ENCODE results near the gene MYO3B. TPM values are rescaled to one million over a fixed set of nuclear protein-coding genes. Genes with fewer than 3 reads are reported as not detected.
A peak's percentile ranks its signal among the peaks of the same experiment; 100 is the strongest.

The MYO3B gene
- total and polyA plus RNA-seq, 2 experiments from 2014 or later = 0.11 TPM; not detected in 1

DNA sequence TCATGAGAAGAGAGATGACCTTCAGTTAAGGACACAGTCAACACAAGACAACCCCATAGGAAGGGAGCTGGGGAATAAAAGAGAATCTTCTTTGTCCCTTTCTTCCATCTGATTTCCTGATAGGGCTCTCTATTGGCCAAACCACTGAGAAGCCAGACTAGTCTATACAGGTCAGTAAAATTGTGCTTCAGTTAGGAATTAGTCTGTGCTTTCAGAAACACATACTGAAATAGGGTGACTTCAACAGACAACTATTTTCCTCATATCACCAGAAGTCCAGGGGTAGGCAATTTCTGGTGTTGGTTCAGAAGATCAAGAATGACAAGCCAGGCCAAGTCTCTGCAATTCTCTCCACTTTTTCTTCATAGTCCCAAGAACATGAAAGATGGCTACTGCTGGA, 385.5 kb downstream of the MYO3B start:
- H3K79me2 ChIP-seq (ENCODE audit: insufficient read depth) = no peaks in the 10 kb centered on the region
- no peak overlapping the region for H2AFZ ChIP-seq
- in situ Hi-C loops (cut with MboI) = no loop called here
- H3K4me2 ChIP-seq (ENCODE audit: unreplicated experiment) = no peak overlapping the region
- DNase-seq = no peak
- no peaks in the 10 kb centered on the region for H3K9me2 ChIP-seq (ENCODE audit: insufficient read depth)
- no peak overlapping the region for H3K9ac ChIP-seq
- H3K4me3 ChIP-seq = no peak overlapping the region
- no peaks in the 10 kb centered on the region for H4K20me1 ChIP-seq (ENCODE audit: insufficient read depth)
- H3K27ac ChIP-seq = no peak overlapping the region
- H3F3A ChIP-seq (ENCODE audit: insufficient read depth) = no peaks in the 10 kb centered on the region
- peaks cover 7% of the 10 kb centered on the region; the same call in 1 of the 2 replicates for H3K27me3 ChIP-seq (replicated peaks; ENCODE audit: insufficient read depth)
- no peaks in the 10 kb centered on the region for H3K36me3 ChIP-seq (ENCODE audit: low read depth)
- H3K9me3 ChIP-seq (ENCODE audit: low read depth) = no peaks in the 10 kb centered on the region
- no peak for TF ChIP-seq EZH2 (IDR thresholded peaks at IDR 0.05; ENCODE audit: insufficient read depth, poor library complexity, severe bottlenecking)
- no peaks in the 10 kb centered on the region for H3K4me1 ChIP-seq (ENCODE audit: insufficient read depth)

DNA sequence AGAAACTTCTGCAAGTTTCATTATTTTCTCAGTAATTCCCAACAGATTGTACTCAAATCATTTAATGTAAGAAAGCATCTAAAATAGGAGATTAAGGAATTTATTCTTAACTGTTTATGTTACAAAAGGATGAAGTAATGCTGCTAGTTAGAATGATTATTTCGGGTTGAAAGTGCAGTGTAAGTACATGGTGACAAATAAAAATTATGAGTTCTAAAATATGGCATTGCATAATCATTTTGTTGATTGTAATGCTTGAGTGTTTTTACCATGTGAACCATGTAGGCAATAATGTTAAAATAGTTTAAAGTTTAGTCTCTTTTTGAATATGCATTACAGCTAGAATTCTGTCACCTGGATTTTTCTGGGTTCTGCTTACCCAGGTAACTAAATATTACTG, 388.2 kb downstream of the MYO3B start:
- Histone ChIP-seq H3K9me3 (ENCODE audit: low read depth) (no peaks in the 10 kb centered on the region), H3K4me1 (ENCODE audit: insufficient read depth) (no peaks in the 10 kb centered on the region), H3K9me2 (ENCODE audit: insufficient read depth) (no peaks in the 10 kb centered on the region), H3K9ac (no peak overlapping the region), H3K36me3 (ENCODE audit: low read depth) (no peaks in the 10 kb centered on the region), H3K27me3 (replicated peaks; ENCODE audit: insufficient read depth) (peaks cover 14% of the 10 kb centered on the region), H2AFZ (no peak overlapping the region), H3K4me3 (no peak overlapping the region), H3K27ac (no peak overlapping the region), H4K20me1 (ENCODE audit: insufficient read depth) (no peaks in the 10 kb centered on the region), H3K79me2 (ENCODE audit: insufficient read depth) (no peaks in the 10 kb centered on the region), H3K4me2 (ENCODE audit: unreplicated experiment) (no peak overlapping the region), H3F3A (ENCODE audit: insufficient read depth) (no peaks in the 10 kb centered on the region)
- no peak for DNase-seq
- 3 to 4% methylated on average over 1 of the region's 1 CpG for WGBS, 2 experiments (ENCODE audit: low coverage in 1 of 2, low lambda C conversion rate in 2 of 2, missing lambda C conversion rate in 2 of 2)
- in situ Hi-C loops (cut with MboI) = no loop called here
- TF ChIP-seq EZH2phosphoT487 (IDR thresholded peaks at IDR 0.05; ENCODE audit: insufficient read depth, low read depth) = no peak
- no peak for TF ChIP-seq EZH2 (IDR thresholded peaks at IDR 0.05; ENCODE audit: insufficient read depth, poor library complexity, severe bottlenecking)

DNA sequence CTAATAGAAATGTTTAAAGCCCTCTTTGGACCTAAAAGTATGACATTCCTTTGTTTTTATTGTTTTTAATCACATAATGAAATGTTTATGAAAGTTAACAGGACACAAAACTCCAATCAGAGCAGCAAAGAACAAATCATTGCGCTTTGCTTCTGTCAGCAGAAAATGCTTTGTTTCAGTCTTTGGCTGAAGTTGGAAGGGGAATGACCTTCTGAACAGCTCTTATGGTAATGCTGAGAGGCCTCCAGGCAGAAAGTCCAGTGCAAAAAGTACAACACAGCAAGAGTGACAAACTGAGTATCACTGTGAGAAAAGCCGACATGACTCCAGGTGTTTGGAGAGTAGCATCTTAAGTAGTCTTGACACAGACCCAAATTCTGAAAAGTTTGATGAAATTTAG, 389.5 kb downstream of the MYO3B start:
- H3K27ac ChIP-seq = no peak overlapping the region

GRCh38 chr2:170568511-170568910, 390.6 kb downstream of the MYO3B start:
- Histone ChIP-seq H3K79me2 (ENCODE audit: insufficient read depth) (no peaks in the 10 kb centered on the region), H3K9ac (no peak overlapping the region), H3K9me2 (ENCODE audit: insufficient read depth) (no peaks in the 10 kb centered on the region), H3F3A (ENCODE audit: insufficient read depth) (no peaks in the 10 kb centered on the region), H3K27me3 (replicated peaks; ENCODE audit: insufficient read depth) (peaks cover 17% of the 10 kb centered on the region), H3K9me3 (ENCODE audit: low read depth) (no peaks in the 10 kb centered on the region), H4K20me1 (ENCODE audit: insufficient read depth) (no peaks in the 10 kb centered on the region), H3K36me3 (ENCODE audit: low read depth) (no peaks in the 10 kb centered on the region), H3K4me3 (no peak overlapping the region), H3K27ac (no peak overlapping the region), H3K4me2 (ENCODE audit: unreplicated experiment) (no peak overlapping the region), H2AFZ (no peak overlapping the region), H3K4me1 (ENCODE audit: insufficient read depth) (no peaks in the 10 kb centered on the region)
- DNase-seq = no peak
- TF ChIP-seq EZH2phosphoT487 (IDR thresholded peaks at IDR 0.05; ENCODE audit: insufficient read depth, low read depth) = no peak
- TF ChIP-seq EZH2 (IDR thresholded peaks at IDR 0.05; ENCODE audit: insufficient read depth, poor library complexity, severe bottlenecking) = no peak
- WGBS, 2 experiments (ENCODE audit: low coverage in 1 of 2, low lambda C conversion rate in 2 of 2, missing lambda C conversion rate in 2 of 2) = 41 to 49% methylated on average over 2 of the region's 2 CpGs
- in situ Hi-C loops (cut with MboI) = no loop called here

More for the DNA sequence above, 389.5 kb downstream of the MYO3B start:
- Histone ChIP-seq H3F3A (ENCODE audit: insufficient read depth) (no peaks in the 10 kb centered on the region), H3K79me2 (ENCODE audit: insufficient read depth) (no peaks in the 10 kb centered on the region), H3K9ac (no peak overlapping the region), H3K9me3 (ENCODE audit: low read depth) (no peaks in the 10 kb centered on the region), H3K36me3 (ENCODE audit: low read depth) (no peaks in the 10 kb centered on the region), H3K9me2 (ENCODE audit: insufficient read depth) (no peaks in the 10 kb centered on the region), H3K27me3 (replicated peaks; ENCODE audit: insufficient read depth) (peaks cover 17% of the 10 kb centered on the region), H3K4me3 (no peak overlapping the region), H3K4me1 (ENCODE audit: insufficient read depth) (no peaks in the 10 kb centered on the region), H2AFZ (no peak overlapping the region), H3K4me2 (ENCODE audit: unreplicated experiment) (no peak overlapping the region), H4K20me1 (ENCODE audit: insufficient read depth) (no peaks in the 10 kb centered on the region)
- no peak for DNase-seq
- in situ Hi-C loops (cut with MboI) = no loop called here
- WGBS, 2 experiments (ENCODE audit: low coverage in 1 of 2, low lambda C conversion rate in 2 of 2, missing lambda C conversion rate in 2 of 2) = 27 to 36% methylated on average over 2 of the region's 2 CpGs
- TF ChIP-seq EZH2 (IDR thresholded peaks at IDR 0.05; ENCODE audit: insufficient read depth, poor library complexity, severe bottlenecking) = no peak
- no peak for TF ChIP-seq EZH2phosphoT487 (IDR thresholded peaks at IDR 0.05; ENCODE audit: insufficient read depth, low read depth)

DNA sequence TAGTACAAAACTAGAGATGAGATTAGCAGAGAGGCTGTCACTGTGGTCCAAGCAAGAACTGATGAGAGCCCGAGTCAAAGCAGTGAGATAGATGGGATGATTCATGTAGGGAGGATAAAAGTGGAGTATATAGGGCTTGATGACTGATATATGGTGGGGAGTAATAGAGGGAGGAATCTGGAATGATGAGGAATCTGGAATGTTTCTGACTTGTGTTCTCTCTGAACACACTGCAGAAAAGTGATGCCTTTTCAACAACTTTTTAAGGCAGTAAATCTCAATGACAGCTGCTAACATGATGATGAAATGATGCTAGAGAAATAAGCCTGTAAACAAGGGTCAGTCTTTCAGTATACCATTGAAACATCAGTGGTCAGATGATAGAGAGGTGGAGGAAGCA, 393.7 kb downstream of the MYO3B start:
- peaks cover 17% of the 10 kb centered on the region for H3K27me3 ChIP-seq (replicated peaks; ENCODE audit: insufficient read depth)
- WGBS, 2 experiments (ENCODE audit: low coverage in 1 of 2, low lambda C conversion rate in 2 of 2, missing lambda C conversion rate in 2 of 2) = 0 to 5% methylated on average over 1 of the region's 1 CpG
- DNase-seq = peak; percentile 2

More for the DNA sequence above, 393.7 kb downstream of the MYO3B start:
- no peak overlapping the region for H2AFZ ChIP-seq
- no peaks in the 10 kb centered on the region for H4K20me1 ChIP-seq (ENCODE audit: insufficient read depth)
- no peak overlapping the region for H3K4me3 ChIP-seq
- no peaks in the 10 kb centered on the region for H3F3A ChIP-seq (ENCODE audit: insufficient read depth)
- no peaks in the 10 kb centered on the region for H3K36me3 ChIP-seq (ENCODE audit: low read depth)
- in situ Hi-C loops (cut with MboI) = no loop called here
- H3K27ac ChIP-seq = no peak overlapping the region
- H3K9me2 ChIP-seq (ENCODE audit: insufficient read depth) = no peaks in the 10 kb centered on the region
- H3K4me2 ChIP-seq (ENCODE audit: unreplicated experiment) = no peak overlapping the region
- TF ChIP-seq EZH2phosphoT487 (IDR thresholded peaks at IDR 0.05; ENCODE audit: insufficient read depth, low read depth) = no peak
- H3K4me1 ChIP-seq (ENCODE audit: insufficient read depth) = no peaks in the 10 kb centered on the region
- H3K9ac ChIP-seq = no peak overlapping the region
- no peaks in the 10 kb centered on the region for H3K79me2 ChIP-seq (ENCODE audit: insufficient read depth)
- no peaks in the 10 kb centered on the region for H3K9me3 ChIP-seq (ENCODE audit: low read depth)

Measured in GM23248 (cell line).